Right atrium auricular region (tissue), 2 donors: Measurements from ENCODE around the gene BUB1. TPM values are rescaled to one million over a fixed set of nuclear protein-coding genes. Genes with fewer than 3 reads are reported as not detected.

Experiments
- DNase-seq: peaks from one replicate; pipeline ENCODE4 v3.0.0-alpha.2; 2019; ENCODE audit warnings: low spot score
- H3K27ac ChIP-seq, 2 donors: fragments of 200-600 bp; sonication (generic); 1 replicate in 1 of 2; 2 replicates in 1 of 2; pipeline ENCODE4 v1.5.1; 2016 to 2019
- H3K27me3 ChIP-seq, 2 donors: fragments of 200-600 bp; sonication (generic); one replicate each; pipeline versions ENCODE4 v1.5.1 to v1.6.0; 2017 to 2019
- H3K36me3 ChIP-seq: fragments of 200-600 bp; sonication (generic); one replicate; pipeline ENCODE4 v1.5.1; 2016
- H3K4me1 ChIP-seq, 2 donors: fragments of 200-600 bp; sonication (generic); one replicate each; pipeline versions ENCODE4 v1.5.1 to v1.6.0; 2017 to 2019
- H3K4me3 ChIP-seq, 2 donors: fragments of 200-600 bp; sonication (generic); 1 replicate in 1 of 2; 2 replicates in 1 of 2; pipeline ENCODE4 v1.5.1; 2017 to 2019; ENCODE audit warnings: mild to moderate bottlenecking in 1 of 2, moderate library complexity in 1 of 2
- H3K9me3 ChIP-seq, 2 donors: fragments of 200-600 bp; sonication (generic); one replicate each; pipeline ENCODE4 v1.5.1; 2019
- CTCF ChIP-seq, 2 donors: fragments of 200-600 bp; sonication (generic); IDR thresholded peaks; one replicate each; pipeline ENCODE4 v1.5.1; 2019; ENCODE audit warnings: antibody characterized with exemption in 2 of 2
- total RNA-seq, 2 donors: library from RNA; depleted of rRNA; stranded (reverse); fragments of >200 nt; gene quantifications; one replicate each; pipeline ENCODE4 v1.1.0, GENCODE V29; 2016

Gene BUB1
- total RNA-seq, 2 donors from 2014 or later: 0.28 to 1.4 TPM

- Histone ChIP-seq H3K9me3 (no peaks in the 10 kb centered on the region), H3K4me1 (no peaks in the 10 kb centered on the region), H3K27me3 (no peaks in the 10 kb centered on the region), H3K4me3 (no peak overlapping the region), H3K36me3 (no peaks in the 10 kb centered on the region), H3K27ac (no peak overlapping the region)
- no peak for DNase-seq
- no peak for TF ChIP-seq CTCF (IDR thresholded peaks at IDR 0.05)
Measured at GRCh38 chr2:110720547-110720946, 42.7 kb upstream of the BUB1 start.

- no peak for DNase-seq
- H3K4me3 ChIP-seq: no peak overlapping the region
- no peaks in the 10 kb centered on the region for H3K4me1 ChIP-seq
- TF ChIP-seq CTCF (IDR thresholded peaks at IDR 0.05): no peak
- no peaks in the 10 kb centered on the region for H3K36me3 ChIP-seq
- H3K9me3 ChIP-seq: no peaks in the 10 kb centered on the region
- H3K27me3 ChIP-seq: no peaks in the 10 kb centered on the region
- no peak overlapping the region for H3K27ac ChIP-seq
Measured at GRCh38 chr2:110718990-110719389, 41.1 kb upstream of the BUB1 start.

GRCh38 chr2:110718382-110718781, 40.5 kb upstream of the BUB1 start:
- Histone ChIP-seq H3K4me3 (no peak overlapping the region), H3K36me3 (no peaks in the 10 kb centered on the region), H3K27me3 (no peaks in the 10 kb centered on the region), H3K27ac (no peak overlapping the region), H3K4me1 (no peaks in the 10 kb centered on the region), H3K9me3 (no peaks in the 10 kb centered on the region)
- no peak for TF ChIP-seq CTCF (IDR thresholded peaks at IDR 0.05)
- DNase-seq: no peak

GRCh38 chr2:110717734-110718133, 39.9 kb upstream of the BUB1 start:
- Histone ChIP-seq H3K36me3 (no peaks in the 10 kb centered on the region), H3K4me1 (no peaks in the 10 kb centered on the region), H3K9me3 (no peaks in the 10 kb centered on the region), H3K27ac (no peak overlapping the region), H3K27me3 (no peaks in the 10 kb centered on the region), H3K4me3 (no peak overlapping the region)
- DNase-seq: no peak
- TF ChIP-seq CTCF (IDR thresholded peaks at IDR 0.05): no peak

GRCh38 chr2:110716959-110717645, 39.2 kb upstream of the BUB1 start:
- Histone ChIP-seq H3K27ac (no peak overlapping the region), H3K4me1 (no peaks in the 10 kb centered on the region), H3K4me3 (no peak overlapping the region), H3K36me3 (no peaks in the 10 kb centered on the region), H3K9me3 (no peaks in the 10 kb centered on the region), H3K27me3 (no peaks in the 10 kb centered on the region)
- no peak for TF ChIP-seq CTCF (IDR thresholded peaks at IDR 0.05)
- no peak for DNase-seq
